Activated T-helper 1 cell treated with anti-CD3 and anti-CD28 coated beads, Interleukin-2, amount 50 U/mL, for 16 hours (primary cell): ENCODE data around the gene NDST1.

Source experiments
- DNase-seq, 2 donors: peaks; one replicate each; pipeline ENCODE4 v3.0.0-alpha.2; 2020; ENCODE audit warnings: low read depth in 1 of 2, low spot score in 1 of 2

Gene NDST1

DNA sequence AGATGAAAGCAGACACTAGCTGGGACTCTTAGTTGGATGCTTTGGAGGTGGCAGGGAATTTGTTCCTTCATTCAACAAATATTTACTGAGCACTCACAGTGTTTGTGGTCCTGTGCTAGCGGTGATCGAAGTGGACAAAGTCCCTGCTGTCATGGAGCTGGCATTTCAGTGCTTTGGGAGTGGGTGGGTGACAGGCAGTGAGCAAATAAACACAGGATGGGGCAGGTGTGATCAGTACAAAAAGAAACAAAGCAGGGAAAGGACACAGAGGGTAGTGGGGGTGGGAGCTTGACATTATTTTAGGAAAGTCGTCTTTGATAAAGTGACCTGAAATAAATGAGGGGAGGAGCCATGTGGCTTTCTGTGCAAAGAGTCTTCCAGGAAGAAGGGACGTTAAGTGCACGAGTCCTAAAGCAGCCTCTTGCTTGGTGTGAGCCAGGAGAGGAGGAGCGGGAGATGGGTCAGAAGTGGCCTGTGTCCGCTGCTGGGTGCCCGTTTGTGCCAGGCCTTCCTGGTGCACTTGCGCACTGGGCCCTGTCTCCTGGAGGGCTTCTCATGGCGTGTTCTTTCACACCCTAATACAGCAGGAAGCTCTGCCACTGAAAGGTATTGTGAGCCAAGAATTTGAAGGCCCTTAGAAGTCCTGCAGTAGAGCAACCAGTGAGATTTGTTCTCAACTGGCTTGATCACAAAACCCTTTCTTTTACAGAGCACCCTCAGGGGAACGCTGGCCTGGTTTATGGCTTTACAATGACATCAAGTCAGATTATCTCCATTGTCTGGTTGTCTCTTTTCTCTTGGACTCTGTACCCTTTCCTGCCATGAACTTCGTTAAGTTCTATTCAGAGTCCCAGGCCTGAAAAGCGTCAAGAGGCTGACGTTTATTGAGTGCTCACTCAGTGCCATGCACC, 14.8 kb downstream of the NDST1 start:
- no peak for DNase-seq

DNA sequence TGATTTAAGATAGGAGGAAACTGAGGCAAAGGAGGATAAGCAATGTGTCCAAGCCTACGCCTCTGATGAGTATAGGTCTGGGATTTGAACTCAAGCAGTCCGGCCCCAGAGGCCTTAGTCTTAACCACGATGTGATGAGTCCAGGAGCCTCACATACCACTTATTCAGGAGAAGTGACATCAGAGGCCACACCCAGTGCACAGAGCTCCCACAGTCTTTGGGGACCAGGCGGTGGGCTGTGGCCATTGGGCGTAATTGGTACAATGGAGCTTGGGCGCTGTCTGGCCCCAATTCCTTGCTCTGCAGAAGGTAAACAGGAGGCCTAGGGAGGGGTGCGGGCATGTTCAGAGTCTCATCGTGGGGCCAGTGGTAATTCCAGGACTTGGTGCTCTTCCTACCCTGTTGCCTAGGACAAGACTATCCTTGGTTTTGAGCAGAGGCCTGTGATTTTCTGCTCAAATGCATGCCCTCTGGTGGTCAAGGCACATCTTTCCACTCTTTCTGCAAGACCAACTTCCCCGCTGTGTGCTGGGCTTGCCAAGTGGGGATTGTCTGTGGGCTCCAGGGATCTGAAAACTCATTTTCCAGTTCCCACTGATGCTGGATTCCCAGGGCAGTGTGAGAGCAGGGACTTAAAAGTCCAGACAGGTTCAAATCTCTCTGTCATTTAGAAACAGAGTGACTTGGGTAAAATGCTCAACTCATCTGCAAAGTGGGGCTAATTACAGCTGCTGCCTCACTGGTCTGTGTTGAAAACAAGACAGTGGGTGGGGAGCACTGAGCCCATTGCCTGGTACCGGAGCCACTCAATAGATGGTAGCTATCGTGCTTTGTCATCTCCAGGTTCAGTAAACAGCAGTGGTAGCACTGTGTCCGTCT, 15.8 kb downstream of the NDST1 start:
- DNase-seq: no peak

DNA sequence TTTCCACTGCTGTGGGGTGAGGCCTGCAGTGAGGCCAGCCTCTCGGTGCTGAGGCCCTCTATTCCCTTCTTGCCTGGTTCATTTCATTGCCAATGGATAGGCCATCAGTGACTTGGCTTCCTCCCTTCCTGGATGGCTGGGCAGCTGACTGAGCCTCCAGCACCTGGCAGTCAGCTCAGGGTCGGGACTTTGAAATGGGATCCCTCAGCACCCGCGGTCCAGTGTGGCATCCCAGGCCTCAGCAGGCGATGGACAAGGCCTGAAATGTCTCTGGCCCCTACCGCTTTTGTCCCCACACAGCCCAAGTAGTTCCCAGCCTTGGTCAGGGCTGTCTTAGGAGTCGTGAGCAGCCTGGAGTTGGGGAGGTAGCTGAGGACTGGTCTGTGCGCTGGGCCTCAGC, 17.2 kb downstream of the NDST1 start:
- no peak for DNase-seq

GRCh38 chr5:150525781-150526180, 17.9 kb downstream of the NDST1 start:
- DNase-seq: no peak

DNA sequence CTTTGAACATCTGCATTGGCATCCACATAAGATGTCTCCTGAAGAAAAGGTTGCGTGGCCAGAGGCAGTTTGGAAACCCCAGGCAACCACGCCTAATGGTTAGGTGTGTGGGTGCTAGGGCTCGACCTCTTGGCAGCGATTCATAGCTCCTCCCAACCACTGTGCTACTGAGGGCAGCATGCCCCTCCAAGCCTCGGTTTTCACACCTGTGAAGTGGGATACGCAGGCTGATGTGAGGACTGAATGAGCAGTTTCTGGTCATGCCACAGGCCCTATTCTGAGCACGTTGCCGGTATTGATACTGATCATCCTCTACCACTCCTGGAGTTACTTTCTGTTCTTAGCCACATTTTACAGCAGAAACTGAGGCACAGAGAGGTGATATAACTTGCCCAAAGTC, 19.1 kb downstream of the NDST1 start:
- no peak for DNase-seq

DNA sequence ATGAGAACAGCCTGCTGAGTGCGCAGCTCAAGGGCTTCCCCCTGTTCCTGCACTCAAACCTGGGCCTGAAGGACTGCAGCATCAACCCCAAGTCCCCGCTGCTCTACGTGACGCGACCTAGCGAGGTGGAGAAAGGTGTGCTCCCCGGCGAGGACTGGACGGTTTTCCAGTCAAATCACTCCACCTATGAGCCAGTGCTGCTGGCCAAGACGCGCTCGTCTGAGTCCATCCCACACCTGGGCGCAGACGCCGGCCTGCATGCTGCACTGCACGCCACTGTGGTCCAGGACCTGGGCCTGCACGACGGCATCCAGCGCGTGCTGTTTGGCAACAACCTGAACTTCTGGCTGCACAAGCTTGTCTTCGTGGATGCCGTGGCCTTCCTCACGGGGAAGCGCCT, 19.9 kb downstream of the NDST1 start:
- DNase-seq: no peak

GRCh38 chr5:150528924-150529546, 21.1 kb downstream of the NDST1 start:
- no peak for DNase-seq

GRCh38 chr5:150529555-150529954, 21.6 kb downstream of the NDST1 start:
- no peak for DNase-seq

GRCh38 chr5:150530423-150530822, 22.5 kb downstream of the NDST1 start:
- no peak for DNase-seq

- DNase-seq: no peak
These were observed 23.1 kb downstream of the NDST1 start for GRCh38 chr5:150530951-150531588.

DNA sequence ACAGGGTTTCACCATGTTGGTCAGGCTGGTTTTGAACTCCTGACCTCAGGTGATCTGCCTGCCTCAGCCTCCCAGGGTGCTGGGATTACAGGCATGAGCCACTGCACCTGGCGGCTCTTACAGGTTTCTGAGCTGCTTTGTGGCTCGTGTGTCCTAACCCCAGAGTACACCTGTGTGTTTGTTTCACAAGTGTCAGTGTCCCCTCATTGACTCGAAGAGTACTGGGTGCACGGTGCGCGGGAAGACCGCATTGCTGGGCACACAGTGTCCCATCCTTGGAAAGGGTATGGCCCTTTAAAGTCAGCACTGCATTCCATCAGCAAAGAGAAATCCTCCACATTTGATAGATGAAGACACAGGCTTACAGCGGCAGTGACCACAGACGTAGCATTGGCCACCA, 23.8 kb downstream of the NDST1 start:
- no peak for DNase-seq

DNA sequence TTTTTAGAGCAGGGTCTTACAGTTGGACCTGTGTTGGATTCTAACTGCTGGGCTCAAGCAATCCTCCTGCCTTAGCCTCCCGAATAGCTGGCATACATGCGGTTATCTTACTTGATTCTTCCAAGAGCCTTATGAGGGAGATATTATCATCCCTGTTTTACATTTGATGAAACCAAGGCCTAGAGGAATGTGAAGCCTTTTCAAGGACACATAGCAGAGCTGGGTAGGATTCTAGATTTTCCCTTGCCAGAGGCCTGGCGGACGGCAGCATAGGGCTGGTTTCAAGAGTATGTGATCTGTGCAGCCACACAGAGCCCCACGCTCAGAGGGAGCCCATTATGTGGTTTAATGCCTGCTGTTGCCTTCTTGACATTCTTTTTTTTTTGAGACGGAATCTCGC, 24.2 kb downstream of the NDST1 start:
- no peak for DNase-seq

GRCh38 chr5:150532996-150533395, 25.1 kb downstream of the NDST1 start:
- DNase-seq: no peak

DNA sequence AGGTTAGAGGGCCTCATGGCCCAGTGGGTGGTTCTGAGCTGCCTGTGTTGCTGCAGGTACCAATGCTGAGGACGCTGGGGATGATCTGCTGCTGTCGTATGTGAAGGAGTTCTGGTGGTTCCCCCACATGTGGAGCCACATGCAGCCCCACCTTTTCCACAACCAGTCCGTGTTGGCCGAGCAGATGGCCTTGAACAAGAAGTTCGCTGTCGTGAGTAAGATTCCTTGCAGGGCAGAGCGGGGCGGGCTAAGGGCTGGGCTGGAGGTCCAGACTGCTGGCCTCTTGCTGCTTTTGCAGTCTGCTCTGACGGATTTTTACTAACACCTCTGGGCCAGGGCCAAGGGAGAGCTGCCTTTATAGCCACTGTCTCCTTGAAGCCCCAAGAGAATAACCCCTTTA, 26.9 kb downstream of the NDST1 start:
- no peak for DNase-seq

GRCh38 chr5:150535611-150536010, 27.7 kb downstream of the NDST1 start:
- no peak for DNase-seq

DNA sequence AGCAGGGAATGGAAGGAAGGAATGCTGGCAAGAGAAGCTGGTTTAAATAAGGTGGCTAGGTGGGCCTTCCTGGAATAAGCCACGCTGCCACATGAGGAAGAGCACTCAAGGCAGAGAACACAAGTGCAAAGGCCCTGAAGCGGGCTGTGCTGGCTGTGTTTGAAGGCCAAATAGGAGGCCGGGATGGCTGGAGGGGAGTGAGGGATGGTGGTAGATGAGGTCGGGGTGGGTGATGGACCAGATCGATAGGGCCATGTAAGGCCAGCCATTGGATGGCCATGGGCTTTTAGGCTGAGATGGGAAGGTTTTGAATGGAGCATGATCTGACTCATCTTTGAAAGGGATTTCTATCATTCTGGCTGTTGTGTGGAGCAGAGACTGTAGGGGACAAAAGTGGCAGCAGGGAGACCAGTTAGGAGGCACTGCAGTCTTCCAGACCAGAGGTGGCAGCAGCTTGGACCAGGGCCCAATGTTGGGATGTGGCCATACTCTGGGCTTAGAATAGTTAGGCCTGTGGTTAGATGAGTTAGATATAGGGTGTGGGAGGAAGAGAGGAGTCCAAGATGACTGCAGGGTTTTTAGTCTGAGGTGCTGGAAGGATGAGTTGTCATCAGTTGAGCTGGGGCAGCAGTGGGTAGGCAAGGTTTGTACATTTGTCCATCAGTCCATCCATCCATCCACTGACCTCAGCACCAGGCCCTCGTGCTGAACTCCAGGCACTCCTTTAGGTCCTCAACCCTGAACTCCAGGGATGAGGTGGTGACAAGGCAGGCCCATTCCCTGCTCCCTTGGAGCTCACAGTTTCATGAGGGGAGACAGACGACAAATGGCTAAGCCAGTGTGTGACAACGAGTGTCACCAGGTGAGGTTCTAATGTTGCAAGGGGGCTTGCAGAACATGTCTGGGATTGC, 30.3 kb downstream of the NDST1 start:
- DNase-seq: no peak

- DNase-seq: no peak
These were observed 31.3 kb downstream of the NDST1 start for GRCh38 chr5:150539206-150539605.

- no peak for DNase-seq
These were observed 32.1 kb downstream of the NDST1 start for GRCh38 chr5:150540042-150540441.

DNA sequence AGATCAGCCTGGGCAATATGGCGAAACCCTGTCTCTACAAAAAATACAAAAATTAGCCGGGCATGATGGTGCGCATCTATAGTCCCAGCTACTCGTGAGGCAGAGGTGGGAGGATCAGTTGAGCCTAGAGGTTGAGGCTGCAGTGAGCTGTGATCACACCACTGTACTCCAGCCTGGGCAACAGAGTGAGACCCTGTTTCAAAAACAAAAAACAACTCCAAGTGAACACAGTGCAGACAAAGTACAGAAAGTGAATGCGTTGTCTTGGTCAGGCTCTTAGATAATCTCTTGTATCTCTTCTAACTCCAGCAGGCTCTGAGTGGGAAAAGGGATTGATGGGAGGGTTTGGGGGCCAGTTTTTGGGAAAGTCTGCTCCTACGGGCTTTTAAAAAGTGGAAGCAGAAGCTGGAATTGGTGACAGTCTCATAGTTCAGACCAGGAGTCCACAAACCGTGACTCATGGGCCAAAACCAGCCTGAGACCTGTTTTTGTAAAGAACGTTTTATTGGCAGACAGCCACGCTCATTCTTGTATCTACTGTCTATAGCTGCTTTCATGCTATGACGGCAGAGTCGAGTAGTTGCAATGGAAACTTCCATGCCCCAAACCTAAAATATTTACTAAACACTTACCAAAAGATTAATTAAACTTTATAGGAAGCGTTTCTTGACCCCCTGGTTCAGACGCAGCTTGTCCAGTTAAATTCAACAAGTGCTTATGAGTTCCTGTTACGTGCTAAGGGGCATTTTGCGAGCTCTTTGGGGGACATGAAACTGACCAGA, 32.9 kb downstream of the NDST1 start:
- no peak for DNase-seq

DNA sequence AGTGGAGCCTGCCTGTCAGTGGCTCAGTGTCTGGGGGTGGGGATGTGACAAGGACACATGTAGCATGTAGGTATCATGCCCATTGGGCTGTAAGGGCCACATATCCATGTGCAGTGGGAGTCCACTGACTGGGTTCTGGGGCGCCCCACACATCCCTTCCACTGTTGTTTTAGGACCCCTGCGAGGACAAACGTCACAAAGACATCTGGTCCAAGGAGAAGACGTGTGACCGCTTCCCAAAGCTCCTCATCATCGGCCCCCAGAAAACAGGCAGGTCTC, 33.4 kb downstream of the NDST1 start:
- DNase-seq: no peak
